ENCODE results near the gene OAS2. TPM values are rescaled to one million over a fixed set of nuclear protein-coding genes. Genes with fewer than 3 reads are reported as not detected.

OAS2 gene
- total RNA-seq, 1 experiment from 2014 or later = 0.25 TPM

GRCh38 chr12:113060336-113060960 is 82.1 kb downstream of the OAS2 start:
- ChIA-PET POLR2A (no interaction called here), CTCF (interaction anchor here (0.6 kb wide), 1 partner anchor 43 kb away, joined by 4 read pairs; no protein-coding TSS in a partner anchor)

DNA sequence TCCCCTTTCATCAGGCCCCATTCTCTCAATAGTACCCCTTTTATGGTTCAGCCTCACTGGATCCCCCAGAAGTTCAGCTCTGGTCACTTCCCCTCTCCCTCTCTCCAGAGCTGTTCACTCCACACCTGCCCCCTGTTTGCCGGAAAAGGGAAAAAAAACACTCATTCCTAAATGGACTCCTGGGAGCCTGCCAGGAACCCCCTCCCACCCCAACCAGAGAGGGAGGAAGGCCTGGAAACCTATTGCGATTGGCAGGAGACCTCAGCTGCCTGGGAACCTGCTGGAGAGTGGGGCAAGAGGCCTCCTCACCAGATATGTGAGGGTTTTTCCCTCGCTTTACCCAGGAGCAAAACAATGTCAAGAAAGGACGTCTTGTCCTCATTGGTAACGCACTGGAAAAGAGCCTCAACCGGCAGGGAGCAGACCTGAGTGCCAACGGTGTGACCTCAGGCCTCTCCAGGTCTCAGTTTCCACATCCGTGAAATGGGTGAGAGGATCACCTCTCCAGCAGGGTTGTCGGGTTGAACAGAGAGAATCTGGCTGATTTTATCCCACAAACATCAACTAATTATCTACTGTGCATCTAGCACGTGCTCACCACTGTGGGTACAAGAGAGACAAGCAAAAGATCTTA is 82.9 kb downstream of the OAS2 start:
- no peaks in the 10 kb centered on the region for H3K27me3 ChIP-seq (replicated peaks; ENCODE audit: control insufficient read depth, insufficient read depth, low read length)
- BruUV-seq (replicated peaks) = no TSS peak

More at GRCh38 chr12:113060336-113060960, 82.1 kb downstream of the OAS2 start:
- Mint-ChIP-seq H3K4me3 (ENCODE audit: unreplicated experiment) (no peak overlapping the region), H3K27me3 (ENCODE audit: insufficient read depth, unreplicated experiment) (peaks cover 3% of the 10 kb centered on the region), H3K9me3 (ENCODE audit: unreplicated experiment) (no peaks in the 10 kb centered on the region), H3K27ac (ENCODE audit: unreplicated experiment) (no peak overlapping the region), H3K4me1 (ENCODE audit: low read depth, unreplicated experiment) (no peaks in the 10 kb centered on the region), H3K36me3 (ENCODE audit: insufficient read depth, unreplicated experiment) (no peaks in the 10 kb centered on the region)
- Histone ChIP-seq H3K4me1 (no peaks in the 10 kb centered on the region), H3K36me3 (ENCODE audit: control insufficient read depth, insufficient read depth, low read length) (no peaks in the 10 kb centered on the region), H3K27me3 (replicated peaks; ENCODE audit: control insufficient read depth, insufficient read depth, low read length) (no peaks in the 10 kb centered on the region), H3K4me3 (ENCODE audit: low read depth, low read length) (no peak overlapping the region), H3K9me3 (no peaks in the 10 kb centered on the region)
- TF ChIP-seq CTCF (IDR thresholded peaks at IDR 0.05; ENCODE audit: insufficient read depth in 1 of 2, low read depth in 1 of 2, low read length in 1 of 2, severe bottlenecking in 1 of 2, unreplicated experiment in 1 of 2) = no peak
- no peak for DNase-seq
- intact Hi-C loops (cut with micrococcal nuclease; ENCODE audit: unreplicated experiment) = no loop called here
- no TSS peak for BruUV-seq (replicated peaks)

More for the DNA sequence above, 82.9 kb downstream of the OAS2 start:
- H3K4me1 Mint-ChIP-seq (ENCODE audit: low read depth, unreplicated experiment) = no peaks in the 10 kb centered on the region
- intact Hi-C loops (cut with micrococcal nuclease; ENCODE audit: unreplicated experiment) = no loop called here
- peaks cover 3% of the 10 kb centered on the region for H3K27me3 Mint-ChIP-seq (ENCODE audit: insufficient read depth, unreplicated experiment)
- no peak for DNase-seq
- no peaks in the 10 kb centered on the region for H3K4me1 ChIP-seq
- ChIA-PET POLR2A (no interaction called here), CTCF (interaction anchor here (0.6 kb wide), 1 partner anchor 44 kb away, joined by 4 read pairs; no protein-coding TSS in a partner anchor)
- no peak for TF ChIP-seq CTCF (IDR thresholded peaks at IDR 0.05; ENCODE audit: insufficient read depth in 1 of 2, low read depth in 1 of 2, low read length in 1 of 2, severe bottlenecking in 1 of 2, unreplicated experiment in 1 of 2)
- H3K9me3 Mint-ChIP-seq (ENCODE audit: unreplicated experiment) = no peaks in the 10 kb centered on the region
- H3K36me3 ChIP-seq (ENCODE audit: control insufficient read depth, insufficient read depth, low read length) = no peaks in the 10 kb centered on the region
- no peak overlapping the region for H3K27ac Mint-ChIP-seq (ENCODE audit: unreplicated experiment)
- no peaks in the 10 kb centered on the region for H3K36me3 Mint-ChIP-seq (ENCODE audit: insufficient read depth, unreplicated experiment)
- H3K4me3 Mint-ChIP-seq (ENCODE audit: unreplicated experiment) = no peak overlapping the region
- H3K9me3 ChIP-seq = no peaks in the 10 kb centered on the region
- no peak overlapping the region for H3K4me3 ChIP-seq (ENCODE audit: low read depth, low read length)

Other genes starting within 250 kb of the OAS2 start
- not detected in 2 replicates for gene RPH3A, start 186.8 kb upstream of the OAS2 start, total RNA-seq (2022)
- 13.9 and 14.2 TPM in 2 replicates for gene OAS1, start 71.6 kb upstream of the OAS2 start, total RNA-seq (2022)
- 18.9 and 22.1 TPM in 2 replicates for gene OAS3, start 40.0 kb upstream of the OAS2 start, total RNA-seq (2022)
- gene DTX1, start 78.2 kb downstream of the OAS2 start, total RNA-seq (2022) = not detected in 2 replicates
- gene RASAL1, start 157.2 kb downstream of the OAS2 start, total RNA-seq (2022) = not detected in 2 replicates
- 0.23 TPM in 1 of 2 replicates, not detected in the other for gene CFAP73, start 171.2 kb downstream of the OAS2 start, total RNA-seq (2022)
- 101 and 110 TPM in 2 replicates for gene DDX54, start 207.0 kb downstream of the OAS2 start, total RNA-seq (2022)
- 32.7 and 33.6 TPM in 2 replicates for gene RITA1, start 207.2 kb downstream of the OAS2 start, total RNA-seq (2022)
- 54.4 and 55.9 TPM in 2 replicates for gene TPCN1, start 242.9 kb downstream of the OAS2 start, total RNA-seq (2022)